Endothelial cell of umbilical vein (primary cell): ENCODE measurements around the gene DUSP6.

ENCODE experiments used
- POLR2AphosphoS5 ChIP-seq: IDR thresholded peaks from 2 replicates; pipeline ENCODE4 v1.6.1; 2012; ENCODE audit warnings: low read depth, mild to moderate bottlenecking, control low read depth, low read length, moderate library complexity; ENCODE audit not compliant: insufficient read depth
- TF ChIP-seq, protein P1 (sequence below), 2 donors: IDR thresholded peaks; 1 replicate in 1 of 2; 2 replicates in 1 of 2; pipeline ENCODE4 v1.5.1; 2011; ENCODE audit warnings: low read length in 2 of 2, mild to moderate bottlenecking in 2 of 2, moderate library complexity in 2 of 2, control low read depth in 1 of 2, inconsistent platforms in 1 of 2, low read depth in 1 of 2; ENCODE audit not compliant: insufficient read depth in 1 of 2; ENCODE audit errors: extremely low read depth in 1 of 2

DNA sequence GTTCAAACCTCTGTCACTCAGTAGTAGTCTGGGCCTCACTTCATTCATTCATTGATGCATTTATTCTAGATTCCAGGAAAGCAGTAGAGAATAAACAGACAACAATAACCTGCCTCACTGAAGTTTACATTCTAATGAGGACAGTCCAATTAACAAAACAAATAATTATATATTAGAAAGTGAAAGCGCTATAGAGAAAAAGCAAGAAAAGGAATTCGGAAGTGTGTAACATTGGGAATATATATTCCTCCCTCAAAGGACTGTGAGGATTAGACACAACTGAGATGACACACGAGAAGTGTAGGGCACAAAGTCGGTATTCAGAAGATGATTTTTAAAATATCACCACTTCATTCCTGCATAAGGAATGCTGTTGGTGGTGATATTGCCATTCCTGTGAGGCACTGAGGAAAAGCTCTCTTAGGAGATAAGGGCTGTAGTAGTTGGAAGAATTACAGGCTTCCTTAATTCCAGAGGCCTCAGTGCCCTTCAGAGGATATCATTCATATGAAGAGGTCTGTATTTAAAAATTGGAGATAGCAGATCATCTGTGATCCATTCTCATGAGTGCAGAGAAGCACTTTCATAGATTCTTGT is 3.9 kb upstream of the DUSP6 start:
- TF ChIP-seq, protein P1, sequence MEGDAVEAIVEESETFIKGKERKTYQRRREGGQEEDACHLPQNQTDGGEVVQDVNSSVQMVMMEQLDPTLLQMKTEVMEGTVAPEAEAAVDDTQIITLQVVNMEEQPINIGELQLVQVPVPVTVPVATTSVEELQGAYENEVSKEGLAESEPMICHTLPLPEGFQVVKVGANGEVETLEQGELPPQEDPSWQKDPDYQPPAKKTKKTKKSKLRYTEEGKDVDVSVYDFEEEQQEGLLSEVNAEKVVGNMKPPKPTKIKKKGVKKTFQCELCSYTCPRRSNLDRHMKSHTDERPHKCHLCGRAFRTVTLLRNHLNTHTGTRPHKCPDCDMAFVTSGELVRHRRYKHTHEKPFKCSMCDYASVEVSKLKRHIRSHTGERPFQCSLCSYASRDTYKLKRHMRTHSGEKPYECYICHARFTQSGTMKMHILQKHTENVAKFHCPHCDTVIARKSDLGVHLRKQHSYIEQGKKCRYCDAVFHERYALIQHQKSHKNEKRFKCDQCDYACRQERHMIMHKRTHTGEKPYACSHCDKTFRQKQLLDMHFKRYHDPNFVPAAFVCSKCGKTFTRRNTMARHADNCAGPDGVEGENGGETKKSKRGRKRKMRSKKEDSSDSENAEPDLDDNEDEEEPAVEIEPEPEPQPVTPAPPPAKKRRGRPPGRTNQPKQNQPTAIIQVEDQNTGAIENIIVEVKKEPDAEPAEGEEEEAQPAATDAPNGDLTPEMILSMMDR (IDR thresholded peaks at IDR 0.05; ENCODE audit: extremely low read depth in 1 of 2, insufficient read depth in 1 of 2, low read depth in 1 of 2, low read length in 2 of 2): no peak
- no peak for TF ChIP-seq POLR2AphosphoS5
